Measurements from ENCODE around the gene RLBP1.
"Not testable (repeated sequence)": the region's sequence is repeated elsewhere in the genome, so short reads cannot be mapped to it uniquely, and the experiment has no call there.

The RLBP1 gene

DNA sequence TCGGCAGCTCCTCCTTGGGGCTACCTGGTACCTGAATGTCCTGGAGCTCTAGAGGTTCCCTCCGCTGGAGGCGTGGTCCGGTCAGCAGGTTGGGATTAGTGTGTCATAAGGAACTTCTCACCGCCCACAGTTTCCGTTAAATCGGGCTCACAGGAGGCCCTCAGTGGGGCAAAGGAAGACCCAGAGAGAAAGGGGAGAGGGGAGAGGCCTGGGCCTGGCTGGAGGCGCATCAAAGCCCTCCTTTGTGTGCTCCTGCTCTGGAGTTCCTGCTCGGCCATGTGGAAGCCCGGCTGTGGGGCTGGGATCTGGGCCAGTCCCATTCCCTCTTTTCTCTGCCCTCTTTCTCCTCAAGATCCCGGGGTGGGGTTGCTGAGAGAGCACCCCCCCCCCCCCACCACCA lies at the start of gene RLBP1:
Gene RLBP1 (minus strand): TSS at position 37 of the 400 bp plus-strand sequence. CDS start 2,604 bp downstream, outside the sequence.
- in situ Hi-C loops (cut with MboI; ENCODE audit: low sequenced_read_pairs): no loop called here

DNA sequence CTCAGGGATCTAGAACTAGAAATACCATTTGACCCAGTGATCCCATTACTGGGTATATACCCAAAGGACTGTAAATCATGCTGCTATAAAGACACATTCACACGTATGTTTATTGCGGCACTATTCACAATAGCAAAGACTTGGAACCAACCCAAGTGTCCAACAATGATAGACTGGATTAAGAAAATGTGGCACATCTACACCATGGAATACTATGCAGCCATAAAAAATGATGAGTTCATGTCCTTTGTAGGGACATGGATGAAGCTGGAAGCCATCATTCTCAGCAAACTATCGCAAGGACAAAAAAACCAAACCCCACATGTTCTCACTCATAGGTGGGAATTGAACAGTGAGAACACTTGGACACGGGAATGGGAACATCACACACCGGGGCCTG lies 28.8 kb upstream of the RLBP1 start:
- in situ Hi-C loops (cut with MboI; ENCODE audit: low sequenced_read_pairs): not testable (repeated sequence)

- in situ Hi-C loops (cut with MboI; ENCODE audit: low sequenced_read_pairs): no loop called here
These were observed 27.2 kb upstream of the RLBP1 start for GRCh38 chr15:89248584-89248983.

DNA sequence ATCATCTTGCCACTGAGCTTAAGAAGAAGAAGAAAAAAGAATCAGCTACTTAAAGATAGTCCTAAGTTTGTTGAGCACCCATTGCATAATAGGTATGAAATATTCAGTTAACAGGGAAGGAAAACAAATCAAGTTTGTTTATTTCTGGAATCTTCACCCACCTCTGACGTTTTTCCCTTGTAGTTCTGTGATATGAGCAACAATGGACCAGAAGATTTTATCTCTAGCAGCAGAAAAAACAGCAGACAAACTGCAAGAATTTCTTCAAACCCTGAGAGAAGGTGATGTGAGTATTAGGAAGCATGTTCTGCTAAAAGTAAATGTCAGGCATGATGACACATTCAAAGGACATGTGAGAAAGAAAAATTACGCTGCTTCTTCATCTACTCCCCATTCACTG lies 26.1 kb upstream of the RLBP1 start:
- in situ Hi-C loops (cut with MboI; ENCODE audit: low sequenced_read_pairs): no loop called here

DNA sequence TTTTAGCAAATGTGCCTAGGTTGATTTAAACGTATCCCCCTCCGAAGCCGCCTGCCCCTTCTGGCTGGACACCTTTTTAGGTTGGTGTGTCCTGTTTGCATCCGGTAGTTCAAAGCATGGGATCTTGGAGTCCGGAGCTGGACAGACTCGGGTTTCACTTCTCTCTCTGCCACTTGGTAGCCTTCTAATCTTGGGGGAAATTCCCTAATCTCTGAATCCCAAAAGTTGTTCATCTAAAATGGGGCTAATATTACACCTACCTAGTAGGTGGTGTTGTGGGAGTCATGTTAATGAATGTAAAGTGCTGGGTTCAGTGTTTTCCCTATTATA lies 23.2 kb upstream of the RLBP1 start:
- in situ Hi-C loops (cut with MboI; ENCODE audit: low sequenced_read_pairs): no loop called here

DNA sequence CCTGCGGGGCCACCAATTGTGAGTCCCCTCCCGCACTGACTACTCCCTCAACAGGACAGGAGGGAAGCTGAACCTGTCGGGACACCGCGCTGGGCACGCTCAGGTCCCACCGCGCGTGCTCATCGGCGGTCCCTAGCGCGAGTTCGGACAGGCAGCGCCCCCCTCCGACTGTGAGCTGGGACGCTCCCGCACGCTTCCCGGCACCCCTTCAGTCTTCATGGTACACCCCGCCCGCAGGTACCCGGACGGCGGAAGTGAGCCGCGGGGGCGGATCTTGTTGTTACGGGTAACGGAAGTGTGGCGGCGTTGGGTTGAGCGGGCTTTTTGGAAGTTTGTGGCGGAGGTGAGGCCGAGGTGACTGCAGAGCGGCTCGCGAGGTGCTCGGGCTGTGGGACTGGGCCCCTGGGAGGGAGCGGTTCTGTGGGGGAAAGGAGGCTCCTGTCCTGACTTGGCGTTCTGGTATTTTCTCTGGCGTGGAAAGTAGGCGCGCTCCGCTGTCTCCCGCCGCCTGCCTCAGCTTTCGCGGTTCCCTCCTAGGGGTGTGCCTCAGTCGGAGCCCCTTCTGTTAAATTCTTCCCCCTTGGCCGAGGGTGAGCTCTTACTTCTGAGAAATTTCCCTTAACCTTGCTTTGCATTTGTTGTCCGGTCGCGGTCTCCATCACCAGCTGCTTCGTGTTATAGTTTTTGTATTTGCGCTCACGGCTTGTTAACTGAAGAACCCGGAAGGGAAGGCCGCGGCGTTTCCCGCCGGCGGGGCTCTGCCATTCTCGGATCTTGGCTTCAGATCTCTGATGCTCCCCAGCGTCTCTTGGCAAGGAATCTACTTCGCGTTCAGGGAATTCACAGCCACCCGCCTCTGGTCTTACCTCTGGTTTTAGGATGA lies 22.6 kb upstream of the RLBP1 start, which contains the start of gene FANCI:
Gene FANCI (plus strand): TSS at position 289 of the 883 bp plus-strand sequence. CDS start 3,669 bp downstream, outside the sequence.
- in situ Hi-C loops (cut with MboI; ENCODE audit: low sequenced_read_pairs): no loop called here

GRCh38 chr15:89243046-89243690 lies 21.8 kb upstream of the RLBP1 start:
- in situ Hi-C loops (cut with MboI; ENCODE audit: low sequenced_read_pairs): no loop called here

DNA sequence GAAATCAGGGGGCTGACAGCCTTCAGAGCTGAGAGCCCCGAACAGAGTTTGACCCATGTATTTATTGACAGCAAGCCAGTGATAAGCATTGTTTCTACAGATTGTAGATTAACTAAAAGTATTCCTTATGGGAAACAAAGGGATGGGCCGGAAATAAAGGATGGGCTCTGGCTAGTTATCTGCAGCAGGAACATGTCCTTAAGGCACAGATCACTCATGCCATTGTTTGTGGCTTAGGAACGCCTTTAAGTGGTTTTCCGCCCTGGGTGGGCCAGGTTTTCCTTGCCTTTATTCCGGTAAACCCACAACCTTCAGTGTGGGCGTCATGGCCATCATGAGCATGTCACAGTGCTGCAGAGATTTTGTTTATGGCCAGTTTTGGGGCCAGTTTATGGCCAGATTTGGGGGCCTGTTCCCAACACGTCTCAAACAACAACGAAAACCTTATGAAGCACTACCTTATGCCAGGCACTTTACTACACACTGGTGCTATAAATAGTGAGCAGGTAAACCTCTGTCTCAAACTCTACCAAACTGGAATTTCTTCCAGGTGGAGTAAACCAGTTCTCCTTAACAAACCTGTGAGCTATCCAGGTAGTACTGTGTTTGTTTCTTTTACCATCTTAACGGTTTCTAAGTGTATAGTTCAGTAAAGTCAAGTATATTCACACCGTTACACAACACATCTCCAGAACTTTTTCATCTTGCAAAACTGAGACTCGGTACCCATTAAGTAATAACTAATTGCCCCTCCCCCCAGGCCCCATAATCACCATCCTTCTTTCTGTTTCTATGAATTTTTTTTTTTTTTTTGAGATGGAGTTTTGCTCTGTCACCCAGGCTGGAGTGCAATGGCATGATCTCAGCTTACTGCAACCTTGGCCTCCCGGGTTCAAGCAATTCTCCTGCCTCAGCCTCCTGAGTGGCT lies 18.8 kb upstream of the RLBP1 start:
- in situ Hi-C loops (cut with MboI; ENCODE audit: low sequenced_read_pairs): not testable (repeated sequence)

DNA sequence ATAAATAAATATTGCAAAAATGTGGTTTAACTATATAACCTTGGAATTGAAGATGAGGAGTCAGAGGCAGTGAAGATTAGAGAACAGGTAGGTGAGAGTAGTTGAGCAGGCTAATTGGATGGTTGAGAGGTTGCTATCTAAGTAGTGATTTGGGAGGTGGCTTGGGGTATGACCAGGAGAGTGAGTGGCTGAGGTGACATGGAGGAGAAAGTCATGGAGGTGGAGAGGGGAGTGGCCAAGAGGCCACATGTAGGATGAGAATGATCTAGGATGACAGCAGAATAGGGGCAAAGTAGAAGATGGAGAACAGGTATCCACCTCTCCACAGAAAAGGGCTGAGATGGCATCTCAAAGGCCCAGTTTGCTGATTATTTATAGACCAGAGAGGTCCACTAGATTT lies 10.5 kb upstream of the RLBP1 start:
- in situ Hi-C loops (cut with MboI; ENCODE audit: low sequenced_read_pairs): no loop called here

GRCh38 chr15:89230277-89230676 lies 8.9 kb upstream of the RLBP1 start:
- in situ Hi-C loops (cut with MboI; ENCODE audit: low sequenced_read_pairs): no loop called here

GRCh38 chr15:89227425-89227824 lies 6.0 kb upstream of the RLBP1 start:
- in situ Hi-C loops (cut with MboI; ENCODE audit: low sequenced_read_pairs): no loop called here

DNA sequence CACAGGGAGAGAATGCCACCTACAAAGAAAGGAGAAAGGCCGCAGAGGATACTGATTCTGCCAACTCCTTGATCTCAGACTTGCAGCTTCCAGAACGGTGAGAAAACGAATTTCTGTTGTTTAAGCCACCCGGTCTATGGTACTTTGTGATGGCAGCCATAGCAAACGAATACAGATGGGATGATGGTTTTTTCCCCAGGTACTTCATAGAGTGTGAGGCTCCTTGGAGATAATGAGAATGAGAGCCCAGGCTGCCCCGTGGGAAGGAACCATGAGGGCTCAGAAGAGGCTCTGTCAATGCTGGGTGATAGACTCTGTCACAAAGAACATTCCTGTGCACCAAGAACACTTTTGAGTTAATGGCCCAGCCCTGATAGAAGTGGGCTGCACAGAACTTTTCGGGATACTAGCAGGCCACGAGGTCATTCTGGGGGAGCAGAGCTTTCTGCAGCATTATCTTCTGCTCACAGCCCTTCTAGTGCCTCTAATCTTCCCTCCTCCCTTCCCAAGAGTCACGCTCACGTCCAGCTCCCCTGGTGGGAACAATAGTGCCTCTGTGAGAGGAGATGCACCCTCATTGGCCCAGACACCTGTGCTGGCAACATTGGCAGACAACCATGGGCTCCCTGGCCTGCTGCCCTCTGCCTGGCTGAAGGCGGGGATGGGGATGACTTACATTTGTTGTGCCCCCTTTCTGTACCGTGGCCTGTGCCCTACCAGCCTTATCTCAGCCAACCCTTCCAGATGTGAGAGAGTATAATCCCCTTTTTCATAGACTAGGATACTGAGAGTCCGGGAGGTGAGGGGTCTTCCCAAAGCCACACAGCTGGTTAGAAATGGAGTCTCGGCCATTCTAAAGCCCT lies 5.2 kb upstream of the RLBP1 start:
- in situ Hi-C loops (cut with MboI; ENCODE audit: low sequenced_read_pairs): no loop called here

DNA sequence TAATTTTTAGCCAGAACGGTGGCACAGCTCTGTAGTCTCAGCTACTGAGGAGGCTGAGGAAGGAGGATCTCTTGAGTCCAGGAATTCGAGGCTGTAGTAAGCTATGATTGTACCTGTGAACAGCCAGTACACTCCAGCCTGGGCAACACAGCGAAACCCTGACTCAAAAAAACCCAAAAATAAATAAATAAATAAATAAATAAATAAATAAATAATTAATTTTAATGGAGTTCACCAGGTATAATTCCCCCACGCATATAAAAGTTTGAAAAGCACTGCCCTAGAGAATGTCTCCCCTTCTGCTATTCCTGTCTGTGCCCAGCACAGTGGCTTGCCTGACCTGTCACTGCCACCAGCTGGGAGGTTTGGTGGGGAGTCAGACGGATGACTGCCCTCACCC lies 4.2 kb upstream of the RLBP1 start:
- in situ Hi-C loops (cut with MboI; ENCODE audit: low sequenced_read_pairs): no loop called here

DNA sequence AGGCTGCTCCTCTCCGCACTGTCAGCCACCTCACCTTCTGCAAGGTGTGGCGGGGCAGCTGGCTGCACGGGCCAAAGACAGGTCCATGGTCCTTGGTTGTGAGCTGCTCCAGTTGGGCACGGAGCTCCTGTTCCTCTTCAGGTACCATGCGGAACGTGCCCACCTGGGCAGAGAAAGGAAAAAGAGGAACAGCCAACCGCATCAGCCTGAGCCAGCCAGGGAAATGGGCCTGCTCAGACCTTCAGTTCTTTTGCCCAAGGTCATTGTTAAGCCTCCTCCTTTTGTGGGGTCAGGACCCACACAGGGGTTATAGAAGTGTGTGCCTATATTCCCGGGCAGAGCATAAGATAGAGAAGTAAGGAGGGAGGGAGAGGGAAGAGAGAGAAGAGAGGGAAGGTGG lies 2.8 kb downstream of the RLBP1 start:
- in situ Hi-C loops (cut with MboI; ENCODE audit: low sequenced_read_pairs): no loop called here

DNA sequence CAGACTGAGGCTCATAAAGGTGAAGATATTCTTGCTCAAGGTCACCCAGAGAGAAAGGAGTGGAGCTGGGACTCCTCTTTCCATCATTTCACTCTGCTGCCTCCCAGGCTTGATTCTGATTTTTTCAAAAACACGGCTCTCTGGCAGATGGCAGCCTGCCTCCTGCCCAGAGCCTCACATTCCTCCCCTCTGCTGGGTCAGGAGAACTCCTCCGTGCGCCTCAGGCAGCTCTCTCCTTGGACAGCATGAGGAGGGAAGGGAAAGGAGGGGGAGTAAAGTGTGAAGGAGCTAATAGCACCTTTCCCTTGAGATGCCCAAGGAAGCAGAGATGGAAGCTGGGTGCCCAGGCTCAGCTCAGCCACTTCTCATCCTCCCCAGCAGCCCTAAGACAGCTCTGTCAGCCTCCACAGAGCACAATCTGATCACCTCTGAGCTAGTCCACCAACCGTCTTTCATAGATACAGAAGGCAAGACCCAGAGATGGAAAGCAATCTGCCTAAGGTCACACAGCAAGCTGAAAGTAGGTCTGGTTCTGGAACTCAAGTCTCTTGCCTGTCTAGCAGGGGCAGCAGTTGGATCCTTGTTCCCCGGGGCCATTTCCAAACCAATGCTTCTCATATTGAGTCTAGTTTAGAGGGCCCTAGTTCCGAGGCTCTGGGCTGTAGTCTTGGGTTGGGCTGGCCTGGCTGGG lies 3.5 kb downstream of the RLBP1 start:
- in situ Hi-C loops (cut with MboI; ENCODE audit: low sequenced_read_pairs): no loop called here

- in situ Hi-C loops (cut with MboI; ENCODE audit: low sequenced_read_pairs): no loop called here
These were observed 4.3 kb downstream of the RLBP1 start for GRCh38 chr15:89217031-89217430.

DNA sequence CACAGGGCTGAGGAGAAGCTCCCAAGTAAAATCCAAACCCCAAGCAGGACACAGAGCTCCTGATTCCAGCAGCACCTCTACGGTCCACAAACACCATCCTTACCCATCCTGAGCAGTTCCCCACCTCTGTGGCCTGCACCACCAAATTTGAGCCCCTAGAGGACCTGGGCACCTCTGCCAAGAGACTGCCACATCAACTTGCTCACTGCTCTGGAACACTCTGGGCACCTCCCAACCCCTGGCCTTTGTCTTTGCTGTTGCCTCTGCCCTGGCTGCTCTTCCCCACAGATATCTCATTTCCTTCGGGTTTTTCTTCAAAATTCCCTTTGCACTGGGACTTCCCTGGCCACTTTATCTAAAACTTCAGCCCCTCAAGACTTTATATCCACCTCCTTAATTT lies 5.8 kb downstream of the RLBP1 start:
- in situ Hi-C loops (cut with MboI; ENCODE audit: low sequenced_read_pairs): no loop called here

DNA sequence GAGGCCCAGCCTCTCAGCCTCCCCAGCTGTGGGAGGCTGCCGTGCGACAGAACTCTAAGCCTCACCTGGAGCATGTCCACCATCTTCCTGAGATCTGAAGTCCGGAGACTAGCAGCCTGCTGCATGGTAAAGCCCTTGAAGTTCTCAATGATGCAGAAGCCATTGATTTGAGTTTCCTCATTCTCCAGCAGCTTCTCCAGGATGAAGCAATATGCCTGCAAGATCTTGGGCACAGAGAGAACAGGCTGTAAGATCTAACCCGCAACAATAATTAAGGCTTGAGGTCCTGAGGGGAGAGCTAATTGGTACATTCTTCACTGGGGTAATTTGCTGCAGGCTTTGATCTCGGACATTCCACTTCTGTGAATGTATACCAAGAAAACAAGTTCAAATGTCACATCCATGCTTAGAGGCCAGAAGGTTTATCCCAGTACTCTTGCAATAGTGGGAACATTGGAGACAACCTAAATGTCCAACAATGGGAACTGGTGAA lies 9.7 kb downstream of the RLBP1 start:
- in situ Hi-C loops (cut with MboI; ENCODE audit: low sequenced_read_pairs): no loop called here

GRCh38 chr15:89209057-89209456 lies 12.3 kb downstream of the RLBP1 start:
- in situ Hi-C loops (cut with MboI; ENCODE audit: low sequenced_read_pairs): no loop called here

GRCh38 chr15:89208256-89208655 lies 13.1 kb downstream of the RLBP1 start:
- in situ Hi-C loops (cut with MboI; ENCODE audit: low sequenced_read_pairs): no loop called here

Measured in hTERT RPE-1 (cell line).